ENCODE data around the gene PPP6R2. TPM values are rescaled to one million over a fixed set of nuclear protein-coding genes. Genes with fewer than 3 reads are reported as not detected.

PPP6R2 gene
- total RNA-seq, 1 experiment from 2014 or later = 61.3 TPM

DNA sequence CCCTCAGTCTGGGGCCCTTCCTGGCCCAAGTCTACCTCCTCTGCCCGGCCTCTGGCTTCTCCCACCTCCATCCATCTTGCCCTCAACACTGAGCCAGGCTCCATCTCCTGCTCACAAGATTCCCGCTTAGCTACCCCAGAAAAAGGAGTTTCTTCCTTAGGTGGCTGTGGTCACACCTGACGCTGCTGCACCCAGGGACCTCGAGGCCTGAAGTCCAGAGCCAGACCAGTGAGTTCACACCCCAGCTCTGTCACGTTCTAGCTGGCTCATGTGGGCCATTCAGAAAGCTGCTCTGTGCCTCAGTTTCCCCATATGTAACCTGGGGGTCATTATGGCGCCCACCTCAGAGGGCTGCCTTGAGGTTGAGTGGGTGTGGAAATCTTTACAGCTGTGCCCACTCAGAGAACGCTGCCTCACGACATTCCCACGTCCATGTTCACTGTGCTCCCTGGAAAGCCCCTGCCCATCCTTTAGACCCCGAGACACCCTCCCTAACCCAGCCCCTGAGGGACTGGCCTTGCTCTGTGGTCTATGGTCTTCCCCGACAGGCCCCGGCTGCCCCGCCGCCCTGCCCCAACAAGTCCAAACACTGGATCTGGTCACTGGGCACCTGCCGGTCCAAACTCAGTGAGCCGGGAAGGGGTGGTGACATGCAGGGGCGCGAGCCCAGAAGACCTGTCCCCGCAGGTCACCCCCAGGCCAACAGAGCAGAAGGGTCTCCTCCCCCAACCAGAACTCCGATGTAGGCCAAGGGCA, 45.4 kb upstream of the PPP6R2 start:
- H3K9ac ChIP-seq (ENCODE audit: low read length) = peak overlapping the region; percentile 80
- H2AFZ ChIP-seq (ENCODE audit: low read depth, low read length, poor library complexity, severe bottlenecking) = no peak overlapping the region
- H4K20me1 ChIP-seq (ENCODE audit: insufficient read depth) = no peaks in the 10 kb centered on the region
- H3K9me3 ChIP-seq (ENCODE audit: control insufficient read depth in 1 of 2, insufficient read depth in 1 of 2, low read depth in 1 of 2, low read length in 2 of 2) = no peaks in the 10 kb centered on the region
- ChIA-PET RAD21 (ENCODE audit: low non-redundant PET in 1 of 2, low total read pairs in 2 of 2, uncharacterized antibody in 2 of 2, unreplicated experiment in 2 of 2) (interaction anchor here in 1 of 2 experiments (0.6 kb wide), 1 partner anchor 37 kb away, joined by 3 read pairs; no protein-coding TSS in a partner anchor), CTCF (no interaction called here), POLR2A (no interaction called here)
- TF ChIP-seq RAD21 (IDR thresholded peaks at IDR 0.05; ENCODE audit: low read depth) (no peak), SIN3A (IDR thresholded peaks at IDR 0.05; ENCODE audit: low read depth) (no peak), ZFX (IDR thresholded peaks at IDR 0.05) (no peak), SP1 (IDR thresholded peaks at IDR 0.05; ENCODE audit: low read depth) (no peak), ZBTB33 (IDR thresholded peaks at IDR 0.05; ENCODE audit: extremely low read depth, insufficient replicate concordance, low read length) (no peak), CEBPB (IDR thresholded peaks at IDR 0.05; ENCODE audit: low read depth) (no peak), JUND (IDR thresholded peaks at IDR 0.05) (no peak), TCF7L2 (IDR thresholded peaks at IDR 0.05; ENCODE audit: borderline replicate concordance, extremely low read depth, insufficient read depth, insufficient read length) (no peak), ATF3 (IDR thresholded peaks at IDR 0.05) (no peak)
- TF ChIP-seq, protein P1, sequence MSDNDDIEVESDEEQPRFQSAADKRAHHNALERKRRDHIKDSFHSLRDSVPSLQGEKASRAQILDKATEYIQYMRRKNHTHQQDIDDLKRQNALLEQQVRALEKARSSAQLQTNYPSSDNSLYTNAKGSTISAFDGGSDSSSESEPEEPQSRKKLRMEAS (IDR thresholded peaks at IDR 0.05) = no peak
- peaks cover 99% of the 10 kb centered on the region for H3K79me2 ChIP-seq (ENCODE audit: insufficient read depth, low read length)
- no peaks in the 10 kb centered on the region for H3K9me2 ChIP-seq (ENCODE audit: insufficient read depth)
- peak overlapping the region; percentile 98 for H3K4me2 ChIP-seq (ENCODE audit: low read length)
- intact Hi-C loops (cut with micrococcal nuclease) = no loop called here
- no peaks in the 10 kb centered on the region for H3K27me3 ChIP-seq (ENCODE audit: insufficient read depth, low read length)
- BruUV-seq (replicated peaks) = no TSS peak
- H3K27ac ChIP-seq (ENCODE audit: low read depth, low read length) = peak overlapping the region; percentile 95
- no peak overlapping the region for H3K4me3 ChIP-seq (replicated peaks in 1 of 2; ENCODE audit: low read depth in 1 of 2, low read length in 2 of 2)
- DNase-seq (ENCODE audit: low read depth, low spot score) (no peak), ATAC-seq (no peak)
- peaks cover 0 to 7% of the 10 kb centered on the region in 2 experiments; a peak in 1 of 4 replicates for H3K36me3 ChIP-seq (ENCODE audit: control insufficient read depth in 1 of 2, insufficient read depth in 2 of 2, low read length in 2 of 2)
- peaks cover 68 to 99% of the 10 kb centered on the region in 2 experiments for H3K4me1 ChIP-seq (ENCODE audit: control insufficient read depth in 1 of 2, insufficient read depth in 2 of 2, low read length in 2 of 2)
